HepG2 (cell line): ENCODE data around the gene ABCD4.

ENCODE experiments used
- ATF1 ChIP-seq: IDR thresholded peaks from 2 replicates; pipeline ENCODE4 v1.6.1; 2016; ENCODE audit warnings: mild to moderate bottlenecking, control low read depth
- HMGA1 ChIP-seq: sonication (generic); formaldehyde crosslinking; conservative IDR thresholded peaks from 2 replicates; pipeline ENCODE4 v1.4.0; 2020; ENCODE audit warnings: missing genetic modification reagents
- NFYB ChIP-seq: sonication (generic); formaldehyde crosslinking; IDR thresholded peaks from 2 replicates; pipeline ENCODE4 v1.4.0; 2020; ENCODE audit warnings: missing genetic modification reagents
- RBM39 ChIP-seq: fragments of 200-400 bp; formaldehyde crosslinking; IDR thresholded peaks from one replicate; pipeline ENCODE4 v1.6.1; 2018; ENCODE audit warnings: antibody characterized with exemption, mild to moderate bottlenecking, low read depth, low read length; ENCODE audit not compliant: poor library complexity, severe bottlenecking
- REPIN1 ChIP-seq: sonication (generic); formaldehyde crosslinking; IDR thresholded peaks from 2 replicates; pipeline ENCODE4 v1.8.0; 2022; ENCODE audit warnings: missing genetic modification reagents, low read depth, mild to moderate bottlenecking, borderline replicate concordance
- YY1 ChIP-seq: IDR thresholded peaks from 2 replicates; pipeline ENCODE4 v1.6.1; 2011; ENCODE audit warnings: low read length, low read depth, moderate library complexity, mild to moderate bottlenecking; ENCODE audit not compliant: insufficient read depth, insufficient replicate concordance
- ZNF562 ChIP-seq: sonication (generic); formaldehyde crosslinking; IDR thresholded peaks from 2 replicates; pipeline ENCODE4 v1.8.0; 2022; ENCODE audit warnings: missing genetic modification reagents, borderline replicate concordance
- TF ChIP-seq, protein P1 (sequence below): sonication (generic); formaldehyde crosslinking; IDR thresholded peaks from 2 replicates; pipeline ENCODE4 v1.5.0; 2020; ENCODE audit warnings: mild to moderate bottlenecking, missing genetic modification reagents, moderate library complexity
- TF ChIP-seq, protein P2 (sequence below): sonication (generic); formaldehyde crosslinking; IDR thresholded peaks from 2 replicates; pipeline ENCODE4 v1.4.0; 2020; ENCODE audit warnings: missing genetic modification reagents

DNA sequence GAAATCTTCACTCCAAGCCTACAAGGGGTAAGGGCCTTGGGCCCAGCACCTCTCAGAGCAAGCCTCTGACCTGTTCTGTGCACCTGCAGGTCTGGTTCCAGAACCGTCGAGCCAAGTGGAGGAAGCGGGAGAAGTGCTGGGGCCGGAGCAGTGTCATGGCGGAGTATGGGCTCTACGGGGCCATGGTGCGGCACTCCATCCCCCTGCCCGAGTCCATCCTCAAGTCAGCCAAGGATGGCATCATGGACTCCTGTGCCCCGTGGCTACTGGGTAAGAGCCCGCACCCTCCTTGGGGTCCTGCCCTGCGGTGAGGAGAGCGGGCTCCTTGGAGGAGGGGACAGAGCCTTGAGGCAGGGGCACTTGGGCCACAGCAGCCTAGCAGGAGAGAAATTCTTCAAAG lies 43.2 kb downstream of the ABCD4 start:
- TF ChIP-seq ATF1 (CRISPR knock-in tag), result no peak
- TF ChIP-seq YY1, result no peak
- no peak for TF ChIP-seq REPIN1 (CRISPR knock-in tag)
- TF ChIP-seq HMGA1 (CRISPR knock-in tag), result no peak
- TF ChIP-seq, protein P1, sequence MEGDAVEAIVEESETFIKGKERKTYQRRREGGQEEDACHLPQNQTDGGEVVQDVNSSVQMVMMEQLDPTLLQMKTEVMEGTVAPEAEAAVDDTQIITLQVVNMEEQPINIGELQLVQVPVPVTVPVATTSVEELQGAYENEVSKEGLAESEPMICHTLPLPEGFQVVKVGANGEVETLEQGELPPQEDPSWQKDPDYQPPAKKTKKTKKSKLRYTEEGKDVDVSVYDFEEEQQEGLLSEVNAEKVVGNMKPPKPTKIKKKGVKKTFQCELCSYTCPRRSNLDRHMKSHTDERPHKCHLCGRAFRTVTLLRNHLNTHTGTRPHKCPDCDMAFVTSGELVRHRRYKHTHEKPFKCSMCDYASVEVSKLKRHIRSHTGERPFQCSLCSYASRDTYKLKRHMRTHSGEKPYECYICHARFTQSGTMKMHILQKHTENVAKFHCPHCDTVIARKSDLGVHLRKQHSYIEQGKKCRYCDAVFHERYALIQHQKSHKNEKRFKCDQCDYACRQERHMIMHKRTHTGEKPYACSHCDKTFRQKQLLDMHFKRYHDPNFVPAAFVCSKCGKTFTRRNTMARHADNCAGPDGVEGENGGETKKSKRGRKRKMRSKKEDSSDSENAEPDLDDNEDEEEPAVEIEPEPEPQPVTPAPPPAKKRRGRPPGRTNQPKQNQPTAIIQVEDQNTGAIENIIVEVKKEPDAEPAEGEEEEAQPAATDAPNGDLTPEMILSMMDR (CRISPR knock-in tag), result no peak
- TF ChIP-seq, protein P2, sequence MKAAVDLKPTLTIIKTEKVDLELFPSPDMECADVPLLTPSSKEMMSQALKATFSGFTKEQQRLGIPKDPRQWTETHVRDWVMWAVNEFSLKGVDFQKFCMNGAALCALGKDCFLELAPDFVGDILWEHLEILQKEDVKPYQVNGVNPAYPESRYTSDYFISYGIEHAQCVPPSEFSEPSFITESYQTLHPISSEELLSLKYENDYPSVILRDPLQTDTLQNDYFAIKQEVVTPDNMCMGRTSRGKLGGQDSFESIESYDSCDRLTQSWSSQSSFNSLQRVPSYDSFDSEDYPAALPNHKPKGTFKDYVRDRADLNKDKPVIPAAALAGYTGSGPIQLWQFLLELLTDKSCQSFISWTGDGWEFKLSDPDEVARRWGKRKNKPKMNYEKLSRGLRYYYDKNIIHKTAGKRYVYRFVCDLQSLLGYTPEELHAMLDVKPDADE (CRISPR knock-in tag), result no peak
- TF ChIP-seq ZNF562 (CRISPR knock-in tag), result no peak
- no peak for TF ChIP-seq RBM39
- TF ChIP-seq NFYB (CRISPR knock-in tag), result no peak
